OCI-LY7 (cell line): ENCODE data around the gene OASL. TPM values are rescaled to one million over a fixed set of nuclear protein-coding genes. Genes with fewer than 3 reads are reported as not detected.

Experiments used
- BruUV-seq: library from RNA; stranded (reverse); fragments of 400-500 nt; replicated peaks from 2 replicates; lab custom pipeline; 2021; lab: Mats Ljungman, UMichigan
- CTCF ChIA-PET: fragments of 300-600 bp; sonication (Branson Sonifier 250); formaldehyde crosslinking; loops from one replicate; lab custom pipeline; 2022; ENCODE audit warnings: antibody characterized with exemption; ENCODE audit not compliant: unreplicated experiment; lab: Charles Lee
- POLR2A ChIA-PET: fragments of 300-600 bp; sonication (Branson Sonifier 250); formaldehyde crosslinking; loops from one replicate; lab custom pipeline; 2022; ENCODE audit warnings: antibody characterized with exemption; lab: Charles Lee
- DNase-seq: peaks from one replicate; pipeline ENCODE4 v3.0.0-alpha.2; 2015; ENCODE audit warnings: low spot score
- H2AFZ ChIP-seq: fragments of 200-600 bp; sonication (generic), shearing (Covaris generic); 2 replicates; pipeline ENCODE4 v1.6.1; 2014; ENCODE audit warnings: mild to moderate bottlenecking, antibody characterized with exemption, low read length, moderate library complexity
- H3K27ac ChIP-seq: fragments of 200-600 bp; sonication (generic); 2 replicates; pipeline ENCODE4 v1.5.1; 2014; ENCODE audit warnings: mixed run types, low read depth, mild to moderate bottlenecking, moderate library complexity, low read length, inconsistent platforms; ENCODE audit not compliant: poor library complexity, severe bottlenecking
- H3K36me3 ChIP-seq: fragments of 200-600 bp; sonication (generic); 2 replicates; pipeline ENCODE4 v1.6.1; 2014; ENCODE audit warnings: mild to moderate bottlenecking, antibody characterized with exemption, low read length, moderate library complexity, mixed read lengths; ENCODE audit not compliant: insufficient read depth
- H3K4me1 ChIP-seq: fragments of 200-600 bp; sonication (generic); 2 replicates; pipeline ENCODE4 v1.5.1; 2014; ENCODE audit warnings: mild to moderate bottlenecking, low read length; ENCODE audit not compliant: insufficient read depth, poor library complexity, severe bottlenecking
- H3K4me2 ChIP-seq: fragments of 200-600 bp; sonication (generic); 2 replicates; pipeline ENCODE4 v1.6.1; 2014; ENCODE audit warnings: mild to moderate bottlenecking, low read length
- H3K4me3 ChIP-seq: fragments of 200-600 bp; sonication (generic); 2 replicates; pipeline ENCODE4 v1.5.1; 2014; ENCODE audit warnings: mild to moderate bottlenecking, low read depth, low read length; ENCODE audit not compliant: poor library complexity, severe bottlenecking
- H3K79me2 ChIP-seq: fragments of 200-600 bp; sonication (generic); 2 replicates; pipeline ENCODE4 v1.6.1; 2016; ENCODE audit warnings: low read depth, mild to moderate bottlenecking, low read length, moderate library complexity, mixed read lengths; ENCODE audit not compliant: insufficient read depth
- H3K9me2 ChIP-seq: fragments of 200-600 bp; sonication (generic); 2 replicates; pipeline ENCODE4 v1.6.1; 2016; ENCODE audit warnings: mild to moderate bottlenecking, low read length, mixed read lengths; ENCODE audit not compliant: insufficient read depth
- H3K9me3 ChIP-seq: fragments of 200-600 bp; sonication (generic); 2 replicates; pipeline ENCODE4 v1.6.1; 2014; ENCODE audit warnings: mild to moderate bottlenecking, mixed run types, low read length, mixed read lengths
- H4K20me1 ChIP-seq: fragments of 200-600 bp; sonication (generic); 2 replicates; pipeline ENCODE4 v1.6.1; 2014; ENCODE audit warnings: mild to moderate bottlenecking, antibody characterized with exemption, low read length, moderate library complexity, mixed read lengths; ENCODE audit not compliant: insufficient read depth
- EZH2phosphoT487 ChIP-seq: fragments of 200-600 bp; sonication (generic); IDR thresholded peaks from 2 replicates; pipeline ENCODE4 v1.6.1; 2018; ENCODE audit warnings: low read depth, borderline replicate concordance, mild to moderate bottlenecking, mixed run types, antibody characterized with exemption, low read length, moderate library complexity, mixed read lengths
- intact Hi-C: fragments of 100-400 bp; cut with micrococcal nuclease; formaldehyde crosslinking; loops from one replicate; pipeline ENCODE4 v1.10.0; 2022; ENCODE audit not compliant: unreplicated experiment
- total RNA-seq, 2 experiments: library from RNA; depleted of rRNA in 1 of 2; stranded (reverse); fragments of >200 nt in 1 of 2; shearing (Covaris generic) in 1 of 2; gene quantifications; 2 replicates each; pipeline ENCODE4 v1.2.3, GENCODE V29; 2014 to 2022
- TF ChIP-seq, protein P1 (sequence below): fragments of 200-600 bp; sonication (generic); conservative IDR thresholded peaks from 2 replicates; pipeline ENCODE4 v1.5.1; 2014; ENCODE audit warnings: mild to moderate bottlenecking, antibody characterized with exemption, low read length, moderate library complexity, mixed read lengths

Gene OASL
- total RNA-seq, 2 experiments from 2014 or later: 0.09 to 0.25 TPM

DNA sequence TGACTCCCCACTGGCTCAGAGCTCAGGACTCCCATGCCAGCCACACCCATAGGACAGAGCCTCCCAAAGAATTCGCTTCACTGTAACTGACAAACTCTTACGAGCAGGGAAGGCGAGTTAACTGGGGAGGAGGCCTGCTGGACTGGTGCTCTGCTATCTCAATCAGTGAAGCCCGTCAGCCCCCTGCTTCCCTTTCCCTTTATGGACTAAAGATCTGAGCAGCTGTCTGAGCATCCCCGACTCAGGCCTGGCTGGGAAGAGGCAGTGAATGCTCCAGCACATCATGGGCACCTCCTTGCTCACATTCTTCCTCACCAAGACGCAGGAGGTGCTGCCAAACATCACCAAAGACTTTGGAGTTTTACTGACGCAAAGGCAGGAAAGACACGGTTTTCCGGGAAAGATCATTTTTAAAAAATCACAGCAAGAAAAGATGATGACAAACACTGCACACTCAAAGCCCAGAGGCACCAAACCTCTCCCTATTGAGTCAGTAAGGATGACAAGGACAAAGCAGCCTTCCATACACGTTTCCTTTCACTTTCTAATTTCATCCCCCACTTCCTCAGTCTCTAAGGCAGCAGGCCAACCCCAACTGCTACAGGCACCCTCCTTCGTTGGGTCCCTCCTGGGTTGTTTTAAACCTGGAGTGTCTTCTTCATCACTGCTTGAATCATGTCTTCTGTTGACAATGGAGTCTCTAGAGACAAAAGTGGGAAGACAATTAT lies 48.6 kb upstream of the OASL start:
- H2AFZ ChIP-seq: no peak overlapping the region
- no peaks in the 10 kb centered on the region for H3K9me3 ChIP-seq
- no peak overlapping the region for H3K4me2 ChIP-seq
- no peaks in the 10 kb centered on the region for H3K9me2 ChIP-seq
- no peak overlapping the region for H3K4me3 ChIP-seq
- BruUV-seq: no TSS peak
- no peak overlapping the region for H3K27ac ChIP-seq
- ChIA-PET CTCF (no interaction called here), POLR2A (no interaction called here)
- TF ChIP-seq, protein P1, sequence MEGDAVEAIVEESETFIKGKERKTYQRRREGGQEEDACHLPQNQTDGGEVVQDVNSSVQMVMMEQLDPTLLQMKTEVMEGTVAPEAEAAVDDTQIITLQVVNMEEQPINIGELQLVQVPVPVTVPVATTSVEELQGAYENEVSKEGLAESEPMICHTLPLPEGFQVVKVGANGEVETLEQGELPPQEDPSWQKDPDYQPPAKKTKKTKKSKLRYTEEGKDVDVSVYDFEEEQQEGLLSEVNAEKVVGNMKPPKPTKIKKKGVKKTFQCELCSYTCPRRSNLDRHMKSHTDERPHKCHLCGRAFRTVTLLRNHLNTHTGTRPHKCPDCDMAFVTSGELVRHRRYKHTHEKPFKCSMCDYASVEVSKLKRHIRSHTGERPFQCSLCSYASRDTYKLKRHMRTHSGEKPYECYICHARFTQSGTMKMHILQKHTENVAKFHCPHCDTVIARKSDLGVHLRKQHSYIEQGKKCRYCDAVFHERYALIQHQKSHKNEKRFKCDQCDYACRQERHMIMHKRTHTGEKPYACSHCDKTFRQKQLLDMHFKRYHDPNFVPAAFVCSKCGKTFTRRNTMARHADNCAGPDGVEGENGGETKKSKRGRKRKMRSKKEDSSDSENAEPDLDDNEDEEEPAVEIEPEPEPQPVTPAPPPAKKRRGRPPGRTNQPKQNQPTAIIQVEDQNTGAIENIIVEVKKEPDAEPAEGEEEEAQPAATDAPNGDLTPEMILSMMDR: no peak
- TF ChIP-seq EZH2phosphoT487: no peak
- no peaks in the 10 kb centered on the region for H3K79me2 ChIP-seq
- no peaks in the 10 kb centered on the region for H3K4me1 ChIP-seq
- intact Hi-C loops: no loop called here
- H4K20me1 ChIP-seq: no peaks in the 10 kb centered on the region
- no peak for DNase-seq
- no peaks in the 10 kb centered on the region for H3K36me3 ChIP-seq

DNA sequence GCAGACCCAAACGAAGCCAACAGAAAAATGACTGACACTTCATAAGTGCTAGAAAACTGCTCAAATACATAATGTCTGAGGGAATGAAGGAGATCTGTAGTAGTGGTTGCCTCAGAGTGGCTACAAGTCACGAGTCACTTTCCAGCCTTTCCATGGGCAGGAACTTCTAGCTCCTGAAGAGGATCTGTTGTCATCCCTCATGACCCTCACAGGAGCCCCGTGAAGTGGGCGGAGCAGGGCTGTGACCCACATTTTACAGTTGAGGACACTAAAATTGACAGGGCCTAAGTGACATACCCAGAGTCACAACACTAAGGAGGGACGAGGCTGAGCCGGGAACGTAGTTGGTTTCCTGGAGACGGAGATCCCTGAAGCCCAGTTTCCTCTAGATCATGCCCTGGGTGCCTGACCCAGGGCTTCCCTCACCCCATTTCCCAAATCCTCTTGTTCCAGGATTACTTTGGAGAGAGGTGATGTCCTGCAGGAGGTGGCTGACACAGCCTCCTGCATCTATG lies 47.8 kb upstream of the OASL start:
- ChIA-PET POLR2A (interaction anchor here (0.7 kb wide), 1 partner anchor 25 kb away, joined by 3 read pairs; no protein-coding TSS in a partner anchor), CTCF (no interaction called here)

More for the DNA sequence above, 47.8 kb upstream of the OASL start:
- TF ChIP-seq, protein P1: no peak
- TF ChIP-seq EZH2phosphoT487: no peak
- Histone ChIP-seq H3K9me2 (no peaks in the 10 kb centered on the region), H3K79me2 (no peaks in the 10 kb centered on the region), H3K4me3 (no peak overlapping the region), H3K27ac (no peak overlapping the region), H2AFZ (no peak overlapping the region), H3K9me3 (no peaks in the 10 kb centered on the region), H3K4me1 (no peaks in the 10 kb centered on the region), H4K20me1 (no peaks in the 10 kb centered on the region), H3K36me3 (no peaks in the 10 kb centered on the region), H3K4me2 (no peak overlapping the region)
- intact Hi-C loops: no loop called here
- BruUV-seq: no TSS peak
- DNase-seq: no peak
